ENCODE results near the gene ANKRD31. TPM values are rescaled to one million over a fixed set of nuclear protein-coding genes. Genes with fewer than 3 reads are reported as not detected.

Gene ANKRD31
- total RNA-seq, 1 experiment from 2014 or later: 0.30 TPM

DNA sequence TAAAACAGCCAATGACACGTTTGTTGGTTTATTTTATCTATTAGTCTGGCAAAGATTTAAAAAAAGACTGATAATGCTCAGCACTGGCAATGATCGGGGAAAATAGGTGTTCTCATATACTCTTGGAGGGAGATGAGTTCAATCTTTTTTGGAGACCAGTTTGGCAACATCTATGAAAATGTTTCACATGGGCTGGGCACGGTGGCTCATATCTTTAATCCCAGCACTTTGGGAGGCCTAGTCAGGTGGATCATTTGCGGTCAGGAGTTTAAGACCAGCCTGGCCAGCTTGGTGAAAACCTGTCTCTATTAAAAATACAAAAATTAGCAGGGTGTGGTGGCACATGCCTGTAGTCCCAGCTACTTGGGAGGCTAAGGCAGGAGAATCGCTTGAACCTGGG, 6.8 kb upstream of the ANKRD31 start:
- Histone ChIP-seq H3K9me3 (ENCODE audit: control insufficient read depth in 1 of 2, insufficient read depth in 1 of 2, low read depth in 1 of 2, low read length in 2 of 2) (no peaks in the 10 kb centered on the region), H2AFZ (ENCODE audit: low read depth, low read length, poor library complexity, severe bottlenecking) (peak overlapping the region; percentile 55), H3K4me3 (replicated peaks in 1 of 2; ENCODE audit: low read depth in 1 of 2, low read length in 2 of 2) (no peak overlapping the region), H3K4me2 (ENCODE audit: low read length) (peak overlapping the region; percentile 3; the same call in 1 of the 2 replicates), H3K79me2 (ENCODE audit: insufficient read depth, low read length) (no peaks in the 10 kb centered on the region), H4K20me1 (ENCODE audit: insufficient read depth) (no peaks in the 10 kb centered on the region), H3K27me3 (ENCODE audit: insufficient read depth, low read length) (no peaks in the 10 kb centered on the region), H3K9me2 (ENCODE audit: insufficient read depth) (no peaks in the 10 kb centered on the region), H3K36me3 (ENCODE audit: control insufficient read depth in 1 of 2, insufficient read depth in 2 of 2, low read length in 2 of 2) (no peaks in the 10 kb centered on the region), H3K27ac (ENCODE audit: low read depth, low read length) (no peak overlapping the region), H3K4me1 (ENCODE audit: control insufficient read depth in 1 of 2, insufficient read depth in 2 of 2, low read length in 2 of 2) (peaks cover 18 to 39% of the 10 kb centered on the region in 2 experiments; a peak in 3 of 4 replicates), H3K9ac (ENCODE audit: low read length) (no peak overlapping the region)
- ChIA-PET POLR2A (no interaction called here), CTCF (no interaction called here), RAD21 (ENCODE audit: low non-redundant PET in 1 of 2, low total read pairs in 2 of 2, uncharacterized antibody in 2 of 2, unreplicated experiment in 2 of 2) (no interaction called here)
- no peak for TF ChIP-seq FOSL1 (IDR thresholded peaks at IDR 0.05; ENCODE audit: low read depth)
- TF ChIP-seq, protein P1, sequence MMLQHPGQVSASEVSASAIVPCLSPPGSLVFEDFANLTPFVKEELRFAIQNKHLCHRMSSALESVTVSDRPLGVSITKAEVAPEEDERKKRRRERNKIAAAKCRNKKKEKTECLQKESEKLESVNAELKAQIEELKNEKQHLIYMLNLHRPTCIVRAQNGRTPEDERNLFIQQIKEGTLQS (IDR thresholded peaks at IDR 0.05): no peak
- TF ChIP-seq, protein P2, sequence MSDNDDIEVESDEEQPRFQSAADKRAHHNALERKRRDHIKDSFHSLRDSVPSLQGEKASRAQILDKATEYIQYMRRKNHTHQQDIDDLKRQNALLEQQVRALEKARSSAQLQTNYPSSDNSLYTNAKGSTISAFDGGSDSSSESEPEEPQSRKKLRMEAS (IDR thresholded peaks at IDR 0.05): no peak
- no peak for TF ChIP-seq EZH2phosphoT487 (IDR thresholded peaks at IDR 0.05; ENCODE audit: borderline replicate concordance)
- no peak for TF ChIP-seq RAD21 (IDR thresholded peaks at IDR 0.05; ENCODE audit: low read depth)
- TF ChIP-seq EGR1 (IDR thresholded peaks at IDR 0.05; ENCODE audit: low read depth): no peak
- no peak for TF ChIP-seq POLR2A (IDR thresholded peaks at IDR 0.05; ENCODE audit: borderline replicate concordance, extremely low read depth, insufficient read depth, insufficient read length)
- TF ChIP-seq TCF7L2 (IDR thresholded peaks at IDR 0.05; ENCODE audit: borderline replicate concordance, extremely low read depth, insufficient read depth, insufficient read length): no peak
- no peak for TF ChIP-seq POLR2AphosphoS5 (IDR thresholded peaks at IDR 0.05; ENCODE audit: low read depth, low read length)
- TF ChIP-seq ZFX (IDR thresholded peaks at IDR 0.05): no peak
- no peak for TF ChIP-seq SIN3A (IDR thresholded peaks at IDR 0.05; ENCODE audit: low read depth)
- TF ChIP-seq EZH2 (IDR thresholded peaks at IDR 0.05): no peak
- intact Hi-C loops (cut with micrococcal nuclease): no loop called here
- no TSS peak for BruUV-seq (replicated peaks)
- ATAC-seq (no peak), DNase-seq (ENCODE audit: low read depth, low spot score) (no peak)

DNA sequence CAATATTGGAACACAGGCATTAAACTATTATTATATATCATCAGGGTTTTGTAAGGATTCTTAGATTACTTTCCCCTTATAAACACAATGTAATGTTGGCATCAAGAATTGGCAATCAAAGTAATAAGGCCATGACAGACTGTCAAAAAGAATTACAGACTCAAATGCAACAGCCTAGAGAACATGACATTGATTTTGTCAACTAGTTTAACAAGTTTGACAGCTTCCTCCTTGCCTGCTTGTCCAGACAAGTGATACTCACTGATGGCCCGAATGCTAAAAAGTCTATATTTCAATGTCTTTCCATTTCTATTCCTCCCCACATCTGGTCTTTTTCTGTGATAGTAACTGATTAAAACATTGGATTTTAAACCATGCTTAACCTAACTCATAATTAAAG, 6.4 kb upstream of the ANKRD31 start:
- Histone ChIP-seq H3K9ac (ENCODE audit: low read length) (no peak overlapping the region), H3K4me2 (ENCODE audit: low read length) (peak overlapping the region; percentile 3; the same call in 1 of the 2 replicates), H4K20me1 (ENCODE audit: insufficient read depth) (no peaks in the 10 kb centered on the region), H3K27me3 (ENCODE audit: insufficient read depth, low read length) (no peaks in the 10 kb centered on the region), H3K79me2 (ENCODE audit: insufficient read depth, low read length) (no peaks in the 10 kb centered on the region), H3K36me3 (ENCODE audit: control insufficient read depth in 1 of 2, insufficient read depth in 2 of 2, low read length in 2 of 2) (no peaks in the 10 kb centered on the region), H3K4me1 (ENCODE audit: control insufficient read depth in 1 of 2, insufficient read depth in 2 of 2, low read length in 2 of 2) (peaks cover 18 to 39% of the 10 kb centered on the region in 2 experiments; a peak in 3 of 4 replicates), H3K4me3 (replicated peaks in 1 of 2; ENCODE audit: low read depth in 1 of 2, low read length in 2 of 2) (no peak overlapping the region), H2AFZ (ENCODE audit: low read depth, low read length, poor library complexity, severe bottlenecking) (peak overlapping the region; percentile 55), H3K27ac (ENCODE audit: low read depth, low read length) (no peak overlapping the region), H3K9me3 (ENCODE audit: control insufficient read depth in 1 of 2, insufficient read depth in 1 of 2, low read depth in 1 of 2, low read length in 2 of 2) (no peaks in the 10 kb centered on the region), H3K9me2 (ENCODE audit: insufficient read depth) (no peaks in the 10 kb centered on the region)
- BruUV-seq (replicated peaks): no TSS peak
- no peak for ATAC-seq
- DNase-seq (ENCODE audit: low read depth, low spot score): no peak
- CTCF ChIA-PET: no interaction called here
- RAD21 ChIA-PET (ENCODE audit: low non-redundant PET in 1 of 2, low total read pairs in 2 of 2, uncharacterized antibody in 2 of 2, unreplicated experiment in 2 of 2): no interaction called here
- intact Hi-C loops (cut with micrococcal nuclease): no loop called here
- POLR2A ChIA-PET: no interaction called here
- TF ChIP-seq, protein P2 (IDR thresholded peaks at IDR 0.05): no peak
- TF ChIP-seq EGR1 (IDR thresholded peaks at IDR 0.05; ENCODE audit: low read depth) (no peak), JUND (IDR thresholded peaks at IDR 0.05) (0 out of 2 replicates have a peak, but pooled peaks have one; percentile 11), SRF (IDR thresholded peaks at IDR 0.05; ENCODE audit: low read depth) (no peak), YY1 (IDR thresholded peaks at IDR 0.05; ENCODE audit: extremely low read depth, insufficient replicate concordance, low read depth, low read length) (no peak), ELF1 (IDR thresholded peaks at IDR 0.05; ENCODE audit: borderline replicate concordance, low read depth) (no peak)
- TF ChIP-seq, protein P3, sequence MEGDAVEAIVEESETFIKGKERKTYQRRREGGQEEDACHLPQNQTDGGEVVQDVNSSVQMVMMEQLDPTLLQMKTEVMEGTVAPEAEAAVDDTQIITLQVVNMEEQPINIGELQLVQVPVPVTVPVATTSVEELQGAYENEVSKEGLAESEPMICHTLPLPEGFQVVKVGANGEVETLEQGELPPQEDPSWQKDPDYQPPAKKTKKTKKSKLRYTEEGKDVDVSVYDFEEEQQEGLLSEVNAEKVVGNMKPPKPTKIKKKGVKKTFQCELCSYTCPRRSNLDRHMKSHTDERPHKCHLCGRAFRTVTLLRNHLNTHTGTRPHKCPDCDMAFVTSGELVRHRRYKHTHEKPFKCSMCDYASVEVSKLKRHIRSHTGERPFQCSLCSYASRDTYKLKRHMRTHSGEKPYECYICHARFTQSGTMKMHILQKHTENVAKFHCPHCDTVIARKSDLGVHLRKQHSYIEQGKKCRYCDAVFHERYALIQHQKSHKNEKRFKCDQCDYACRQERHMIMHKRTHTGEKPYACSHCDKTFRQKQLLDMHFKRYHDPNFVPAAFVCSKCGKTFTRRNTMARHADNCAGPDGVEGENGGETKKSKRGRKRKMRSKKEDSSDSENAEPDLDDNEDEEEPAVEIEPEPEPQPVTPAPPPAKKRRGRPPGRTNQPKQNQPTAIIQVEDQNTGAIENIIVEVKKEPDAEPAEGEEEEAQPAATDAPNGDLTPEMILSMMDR (IDR thresholded peaks at IDR 0.05 in 2 of 3, conservative IDR thresholded peaks at IDR 0.05 in 1 of 3; ENCODE audit: borderline replicate concordance in 1 of 3, insufficient read depth in 1 of 3, low read depth in 2 of 3, low read length in 2 of 3): no peak
- TF ChIP-seq, protein P4, sequence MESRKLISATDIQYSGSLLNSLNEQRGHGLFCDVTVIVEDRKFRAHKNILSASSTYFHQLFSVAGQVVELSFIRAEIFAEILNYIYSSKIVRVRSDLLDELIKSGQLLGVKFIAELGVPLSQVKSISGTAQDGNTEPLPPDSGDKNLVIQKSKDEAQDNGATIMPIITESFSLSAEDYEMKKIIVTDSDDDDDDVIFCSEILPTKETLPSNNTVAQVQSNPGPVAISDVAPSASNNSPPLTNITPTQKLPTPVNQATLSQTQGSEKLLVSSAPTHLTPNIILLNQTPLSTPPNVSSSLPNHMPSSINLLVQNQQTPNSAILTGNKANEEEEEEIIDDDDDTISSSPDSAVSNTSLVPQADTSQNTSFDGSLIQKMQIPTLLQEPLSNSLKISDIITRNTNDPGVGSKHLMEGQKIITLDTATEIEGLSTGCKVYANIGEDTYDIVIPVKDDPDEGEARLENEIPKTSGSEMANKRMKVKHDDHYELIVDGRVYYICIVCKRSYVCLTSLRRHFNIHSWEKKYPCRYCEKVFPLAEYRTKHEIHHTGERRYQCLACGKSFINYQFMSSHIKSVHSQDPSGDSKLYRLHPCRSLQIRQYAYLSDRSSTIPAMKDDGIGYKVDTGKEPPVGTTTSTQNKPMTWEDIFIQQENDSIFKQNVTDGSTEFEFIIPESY (IDR thresholded peaks at IDR 0.05; ENCODE audit: extremely low read depth, insufficient replicate concordance, low read length): no peak

Measured in HCT116 (cell line).